ENCODE results near the gene HTRA1.

The HTRA1 gene

GRCh38 chr10:122461367-122461728 lies at the start of gene HTRA1:
Gene HTRA1 (plus strand): TSS chr10:122461553. CDS start chr10:122461653, 100 bp downstream.
- TF ChIP-seq CTCF (conservative IDR thresholded peaks at IDR 0.05; ENCODE audit: low read depth, low read length) = no peak
- DNase-seq (ENCODE audit: low read depth) = no peak
- H3K4me3 ChIP-seq (ENCODE audit: low read length) = peak within 1 kb of the TSS; percentile 61

GRCh38 chr10:122413327-122413726 lies 48.0 kb upstream of the HTRA1 start:
- no peak for DNase-seq (ENCODE audit: low read depth)
- no peak overlapping the region for H3K4me3 ChIP-seq (ENCODE audit: low read length)
- no peak for TF ChIP-seq CTCF (conservative IDR thresholded peaks at IDR 0.05; ENCODE audit: low read depth, low read length)

GRCh38 chr10:122417667-122418066 lies 43.7 kb upstream of the HTRA1 start:
- no peak overlapping the region for H3K4me3 ChIP-seq (ENCODE audit: low read length)
- no peak for DNase-seq (ENCODE audit: low read depth)

GRCh38 chr10:122419016-122419415 lies 42.3 kb upstream of the HTRA1 start:
- no peak overlapping the region for H3K4me3 ChIP-seq (ENCODE audit: low read length)
- no peak for TF ChIP-seq CTCF (conservative IDR thresholded peaks at IDR 0.05; ENCODE audit: low read depth, low read length)
- DNase-seq (ENCODE audit: low read depth) = no peak

More at GRCh38 chr10:122417667-122418066, 43.7 kb upstream of the HTRA1 start:
- no peak for TF ChIP-seq CTCF (conservative IDR thresholded peaks at IDR 0.05; ENCODE audit: low read depth, low read length)

- no peak for DNase-seq (ENCODE audit: low read depth)
- no peak overlapping the region for H3K4me3 ChIP-seq (ENCODE audit: low read length)
- no peak for TF ChIP-seq CTCF (conservative IDR thresholded peaks at IDR 0.05; ENCODE audit: low read depth, low read length)
Measured at GRCh38 chr10:122419876-122420623, 41.3 kb upstream of the HTRA1 start.

GRCh38 chr10:122420624-122421007 lies 40.7 kb upstream of the HTRA1 start:
- no peak for DNase-seq (ENCODE audit: low read depth)
- H3K4me3 ChIP-seq (ENCODE audit: low read length) = no peak overlapping the region
- TF ChIP-seq CTCF (conservative IDR thresholded peaks at IDR 0.05; ENCODE audit: low read depth, low read length) = no peak

GRCh38 chr10:122421054-122421625 lies 40.2 kb upstream of the HTRA1 start:
- no peak overlapping the region for H3K4me3 ChIP-seq (ENCODE audit: low read length)
- TF ChIP-seq CTCF (conservative IDR thresholded peaks at IDR 0.05; ENCODE audit: low read depth, low read length) = no peak
- no peak for DNase-seq (ENCODE audit: low read depth)
